Measurements from ENCODE around the gene LDLRAD3.
"Not testable (repeated sequence)": the region's sequence is repeated elsewhere in the genome, so short reads cannot be mapped to it uniquely, and the experiment has no call there.

The LDLRAD3 gene

GRCh38 chr11:36026315-36026968 lies 82.6 kb downstream of the LDLRAD3 start:
- no peak for DNase-seq

GRCh38 chr11:36027731-36028130 lies 83.9 kb downstream of the LDLRAD3 start:
- DNase-seq: no peak

GRCh38 chr11:36029616-36030015 lies 85.8 kb downstream of the LDLRAD3 start:
- no peak for DNase-seq

GRCh38 chr11:36030731-36031281 lies 86.9 kb downstream of the LDLRAD3 start:
- DNase-seq: no peak

- no peak for DNase-seq
These were observed 89.4 kb downstream of the LDLRAD3 start for GRCh38 chr11:36033082-36033751.

- no peak for DNase-seq
These were observed 90.1 kb downstream of the LDLRAD3 start for GRCh38 chr11:36033936-36034335.

- DNase-seq: no peak
These were observed 90.9 kb downstream of the LDLRAD3 start for GRCh38 chr11:36034551-36035331.

GRCh38 chr11:36035454-36035853 lies 91.6 kb downstream of the LDLRAD3 start:
- no peak for DNase-seq

- DNase-seq: no peak
These were observed 92.1 kb downstream of the LDLRAD3 start for GRCh38 chr11:36035999-36036398.

GRCh38 chr11:36037031-36037430 lies 93.2 kb downstream of the LDLRAD3 start:
- no peak for DNase-seq

GRCh38 chr11:36038541-36038940 lies 94.7 kb downstream of the LDLRAD3 start:
- DNase-seq: no peak

GRCh38 chr11:36039471-36039870 lies 95.6 kb downstream of the LDLRAD3 start:
- DNase-seq: no peak

GRCh38 chr11:36041988-36042611 lies 98.2 kb downstream of the LDLRAD3 start:
- DNase-seq: no peak

- DNase-seq: no peak
These were observed 100.8 kb downstream of the LDLRAD3 start for GRCh38 chr11:36044636-36045035.

- not testable (repeated sequence) for DNase-seq
These were observed 102.1 kb downstream of the LDLRAD3 start for GRCh38 chr11:36045945-36046344.

GRCh38 chr11:36046932-36047331 lies 103.1 kb downstream of the LDLRAD3 start:
- no peak for DNase-seq

- no peak for DNase-seq
These were observed 103.5 kb downstream of the LDLRAD3 start for GRCh38 chr11:36047344-36047743.

- no peak for DNase-seq
These were observed 104.8 kb downstream of the LDLRAD3 start for GRCh38 chr11:36048496-36049247.

- no peak for DNase-seq
These were observed 107.6 kb downstream of the LDLRAD3 start for GRCh38 chr11:36051235-36052144.

GRCh38 chr11:36053281-36053680 lies 109.4 kb downstream of the LDLRAD3 start:
- DNase-seq: no peak

GRCh38 chr11:36053862-36054261 lies 110.0 kb downstream of the LDLRAD3 start:
- no peak for DNase-seq
